Progenitor cell of endocrine pancreas (in vitro differentiated cells): Measurements from ENCODE around the gene GPR31. TPM values are rescaled to one million over a fixed set of nuclear protein-coding genes. Genes with fewer than 3 reads are reported as not detected.

Source experiments
- DNase-seq: peaks from one replicate; pipeline ENCODE4 v3.0.0; 2021; ENCODE audit warnings: low spot score; ENCODE audit not compliant: unreplicated experiment
- H3K27ac Mint-ChIP-seq: 2 replicates; pipeline ENCODE4 v1.8.0; 2021; ENCODE audit warnings: mild to moderate bottlenecking, moderate library complexity, mixed read lengths
- H3K27me3 Mint-ChIP-seq: 2 replicates; pipeline ENCODE4 v1.8.0; 2021; ENCODE audit warnings: mixed read lengths
- H3K36me3 Mint-ChIP-seq: 2 replicates; pipeline ENCODE4 v1.8.0; 2022; ENCODE audit warnings: mixed read lengths; ENCODE audit not compliant: insufficient read depth
- H3K4me1 Mint-ChIP-seq: 2 replicates; pipeline ENCODE4 v1.8.0; 2021; ENCODE audit warnings: low read depth, mixed read lengths
- H3K4me3 Mint-ChIP-seq: 2 replicates; pipeline ENCODE4 v1.8.0; 2021; ENCODE audit warnings: low read depth, mild to moderate bottlenecking, moderate library complexity, mixed read lengths
- H3K9me3 Mint-ChIP-seq: 2 replicates; pipeline ENCODE4 v1.8.0; 2021; ENCODE audit warnings: low read depth, mixed read lengths
- total RNA-seq: library from RNA; stranded (reverse); gene quantifications from 2 replicates; pipeline ENCODE4 v1.2.1, GENCODE V29; 2021
- TF ChIP-seq, protein P1 (sequence below): fragments of 200-600 bp; sonication (generic); IDR thresholded peaks from one replicate; pipeline ENCODE4 v1.5.0; 2021; ENCODE audit warnings: antibody characterized with exemption, mild to moderate bottlenecking; ENCODE audit not compliant: unreplicated experiment

Gene GPR31
- total RNA-seq, 1 donor from 2014 or later, result not detected

DNA sequence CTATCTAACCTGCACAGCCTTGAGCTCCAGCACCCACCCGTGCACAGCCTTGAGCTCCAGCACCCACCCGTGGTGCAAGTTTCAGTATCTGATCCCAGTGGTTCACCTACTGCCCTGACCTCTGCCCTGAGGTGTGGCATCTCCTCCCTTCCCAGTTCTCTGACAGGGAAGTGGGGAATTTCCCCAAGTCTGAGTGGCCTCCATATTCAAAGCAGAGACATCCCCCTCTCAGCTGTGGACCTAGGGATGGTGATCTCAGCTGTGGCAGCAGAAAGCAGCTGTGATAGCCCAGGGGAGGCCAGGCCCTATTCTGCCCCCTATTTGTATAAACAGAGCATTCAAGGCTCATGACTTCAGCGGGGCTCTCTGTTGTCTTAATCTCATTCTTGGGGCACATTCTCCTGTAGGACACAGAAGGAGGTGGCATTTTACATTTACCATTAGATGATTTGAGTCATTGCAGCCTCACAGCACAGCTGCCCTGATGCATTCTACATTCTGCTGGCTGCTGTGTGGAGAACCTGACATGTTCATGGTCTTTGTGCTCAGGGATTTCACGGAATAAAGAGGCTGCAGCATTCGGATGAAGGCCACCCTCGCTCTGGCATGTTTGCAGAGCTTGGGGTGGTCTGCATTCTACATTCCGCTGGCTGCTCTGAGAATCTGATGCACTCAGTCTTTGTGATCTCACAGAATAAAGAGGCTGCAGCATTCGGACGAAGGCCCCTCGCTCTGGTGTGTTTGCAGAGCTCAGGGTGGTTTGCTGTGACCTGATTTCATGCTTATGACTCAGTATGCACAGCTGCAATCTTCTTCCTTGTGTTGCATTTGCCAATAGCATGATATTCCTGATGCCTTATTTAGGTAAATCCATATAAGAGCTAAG, 16.9 kb downstream of the GPR31 start:
- TF ChIP-seq, protein P1, sequence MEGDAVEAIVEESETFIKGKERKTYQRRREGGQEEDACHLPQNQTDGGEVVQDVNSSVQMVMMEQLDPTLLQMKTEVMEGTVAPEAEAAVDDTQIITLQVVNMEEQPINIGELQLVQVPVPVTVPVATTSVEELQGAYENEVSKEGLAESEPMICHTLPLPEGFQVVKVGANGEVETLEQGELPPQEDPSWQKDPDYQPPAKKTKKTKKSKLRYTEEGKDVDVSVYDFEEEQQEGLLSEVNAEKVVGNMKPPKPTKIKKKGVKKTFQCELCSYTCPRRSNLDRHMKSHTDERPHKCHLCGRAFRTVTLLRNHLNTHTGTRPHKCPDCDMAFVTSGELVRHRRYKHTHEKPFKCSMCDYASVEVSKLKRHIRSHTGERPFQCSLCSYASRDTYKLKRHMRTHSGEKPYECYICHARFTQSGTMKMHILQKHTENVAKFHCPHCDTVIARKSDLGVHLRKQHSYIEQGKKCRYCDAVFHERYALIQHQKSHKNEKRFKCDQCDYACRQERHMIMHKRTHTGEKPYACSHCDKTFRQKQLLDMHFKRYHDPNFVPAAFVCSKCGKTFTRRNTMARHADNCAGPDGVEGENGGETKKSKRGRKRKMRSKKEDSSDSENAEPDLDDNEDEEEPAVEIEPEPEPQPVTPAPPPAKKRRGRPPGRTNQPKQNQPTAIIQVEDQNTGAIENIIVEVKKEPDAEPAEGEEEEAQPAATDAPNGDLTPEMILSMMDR, result no peak
- peaks cover 15% of the 10 kb centered on the region for H3K4me1 Mint-ChIP-seq
- peak overlapping the region; percentile 29 for H3K27ac Mint-ChIP-seq
- no peak for DNase-seq
- H3K4me3 Mint-ChIP-seq, result no peak overlapping the region
- H3K27me3 Mint-ChIP-seq, result peaks cover 24% of the 10 kb centered on the region
- H3K9me3 Mint-ChIP-seq, result no peaks in the 10 kb centered on the region
- H3K36me3 Mint-ChIP-seq, result no peaks in the 10 kb centered on the region

- H3K9me3 Mint-ChIP-seq, result no peaks in the 10 kb centered on the region
- TF ChIP-seq, protein P1, result peak; percentile 21
- DNase-seq, result no peak
- H3K4me1 Mint-ChIP-seq, result peaks cover 16% of the 10 kb centered on the region
- H3K27ac Mint-ChIP-seq, result no peak overlapping the region
- H3K4me3 Mint-ChIP-seq, result no peak overlapping the region
- no peaks in the 10 kb centered on the region for H3K36me3 Mint-ChIP-seq
- peaks cover 20% of the 10 kb centered on the region for H3K27me3 Mint-ChIP-seq
Observed at GRCh38 chr6:167139761-167140160, 18.0 kb downstream of the GPR31 start.

- no peaks in the 10 kb centered on the region for H3K36me3 Mint-ChIP-seq
- H3K27ac Mint-ChIP-seq, result no peak overlapping the region
- no peaks in the 10 kb centered on the region for H3K9me3 Mint-ChIP-seq
- H3K27me3 Mint-ChIP-seq, result peaks cover 8% of the 10 kb centered on the region
- TF ChIP-seq, protein P1, result no peak
- H3K4me1 Mint-ChIP-seq, result peaks cover 18% of the 10 kb centered on the region
- no peak overlapping the region for H3K4me3 Mint-ChIP-seq
- no peak for DNase-seq
Observed at GRCh38 chr6:167137881-167138280, 19.9 kb downstream of the GPR31 start.

GRCh38 chr6:167137081-167137480, 20.7 kb downstream of the GPR31 start:
- TF ChIP-seq, protein P1, result no peak
- Mint-ChIP-seq H3K27me3 (peaks cover 6% of the 10 kb centered on the region), H3K4me3 (no peak overlapping the region), H3K36me3 (no peaks in the 10 kb centered on the region), H3K27ac (no peak overlapping the region), H3K4me1 (peaks cover 18% of the 10 kb centered on the region), H3K9me3 (no peaks in the 10 kb centered on the region)
- DNase-seq, result no peak

- peaks cover 3% of the 10 kb centered on the region for H3K27me3 Mint-ChIP-seq
- H3K4me1 Mint-ChIP-seq, result peaks cover 17% of the 10 kb centered on the region
- H3K4me3 Mint-ChIP-seq, result no peak overlapping the region
- no peak overlapping the region for H3K27ac Mint-ChIP-seq
- TF ChIP-seq, protein P1, result no peak
- no peaks in the 10 kb centered on the region for H3K36me3 Mint-ChIP-seq
- no peak for DNase-seq
- no peaks in the 10 kb centered on the region for H3K9me3 Mint-ChIP-seq
Observed at GRCh38 chr6:167136376-167136775, 21.4 kb downstream of the GPR31 start.
